HEK293 (cell line): Measurements from ENCODE around the gene MAPKAPK3.

Experiments
- CTCF ChIA-PET: fragments of 350-600 bp; formaldehyde crosslinking; extraction: SDS; loops from one replicate; lab custom pipeline; 2021; ENCODE audit warnings: antibody characterized with exemption; lab: Yijun Ruan, JAX
- POLR2A ChIA-PET: fragments of 300-600 bp; formaldehyde crosslinking; extraction: SDS; loops from one replicate; lab custom pipeline; 2020; ENCODE audit warnings: antibody characterized with exemption, inconsistent platforms; lab: Yijun Ruan, JAX
- H3K27ac ChIP-seq: fragments of 200-500 bp; sonication (Bioruptor generic); 2 replicates; pipeline ENCODE4 v1.5.1; 2014; ENCODE audit warnings: low read depth, low read length, control low read depth, inconsistent platforms; ENCODE audit errors: extremely low read depth
- H3K36me3 ChIP-seq, 2 experiments: fragments of 200-500 bp in 1 of 2; sonication (Bioruptor generic) in 1 of 2; 1 replicate in 1 of 2; 2 replicates in 1 of 2; pipeline ENCODE4 v1.5.1; 2014 to 2017; ENCODE audit warnings: inconsistent platforms in 2 of 2, low read length in 2 of 2; ENCODE audit not compliant: control insufficient read depth in 2 of 2, insufficient read depth in 1 of 2
- H3K4me1 ChIP-seq: fragments of 200-500 bp; sonication (Bioruptor generic); 2 replicates; pipeline ENCODE4 v1.5.1; 2014; ENCODE audit warnings: mild to moderate bottlenecking, low read length, inconsistent platforms; ENCODE audit not compliant: control insufficient read depth, insufficient read depth
- H3K4me3 ChIP-seq: 2 replicates; pipeline ENCODE4 v1.5.1; 2011; ENCODE audit warnings: low read depth, mild to moderate bottlenecking, control low read depth, low read length, moderate library complexity
- H3K9me3 ChIP-seq: fragments of 200-500 bp; sonication (Bioruptor generic); 2 replicates; pipeline ENCODE4 v1.5.1; 2014; ENCODE audit warnings: low read depth, low read length, inconsistent platforms; ENCODE audit not compliant: control insufficient read depth, insufficient read depth
- HOXD13 ChIP-seq: sonication (generic); formaldehyde crosslinking; IDR thresholded peaks from 2 replicates; pipeline ENCODE4 v1.8.0; 2022; ENCODE audit warnings: missing genetic modification reagents, borderline replicate concordance
- MYNN ChIP-seq: fragments of 450-650 bp; formaldehyde crosslinking; IDR thresholded peaks from 2 replicates; pipeline ENCODE4 v1.5.1; 2016; ENCODE audit warnings: missing biosample characterization, missing genetic modification characterization, borderline replicate concordance
- PRDM1 ChIP-seq: fragments of 450-650 bp; formaldehyde crosslinking; IDR thresholded peaks from 2 replicates; pipeline ENCODE4; 2016; ENCODE audit warnings: missing biosample characterization, missing genetic modification characterization
- TRIM28 ChIP-seq: IDR thresholded peaks from 2 replicates; pipeline ENCODE4 v1.6.1; 2011; ENCODE audit warnings: low read length, control low read depth, borderline replicate concordance
- WT1 ChIP-seq: fragments of 450-650 bp; formaldehyde crosslinking; IDR thresholded peaks from 2 replicates; pipeline ENCODE4 v1.5.1; 2016; ENCODE audit warnings: missing biosample characterization, missing genetic modification characterization
- YY1 ChIP-seq: fragments of 450-650 bp; formaldehyde crosslinking; IDR thresholded peaks from 2 replicates; pipeline ENCODE4 v1.5.1; 2018; ENCODE audit warnings: missing biosample characterization, missing genetic modification characterization
- ZBTB44 ChIP-seq: fragments of 450-650 bp; IDR thresholded peaks from 2 replicates; pipeline ENCODE4 v1.5.1; 2018; ENCODE audit warnings: missing biosample characterization, mild to moderate bottlenecking, missing genetic modification characterization
- ZBTB48 ChIP-seq: fragments of 450-650 bp; formaldehyde crosslinking; IDR thresholded peaks from 2 replicates; pipeline ENCODE4 v1.5.1; 2016; ENCODE audit warnings: missing biosample characterization, missing genetic modification characterization
- ZNF121 ChIP-seq: fragments of 450-650 bp; formaldehyde crosslinking; IDR thresholded peaks from 2 replicates; pipeline ENCODE4 v1.5.1; 2016; ENCODE audit warnings: missing biosample characterization, missing genetic modification characterization
- ZNF140 ChIP-seq: fragments of 450-650 bp; formaldehyde crosslinking; IDR thresholded peaks from 2 replicates; pipeline ENCODE4 v1.5.1; 2016; ENCODE audit warnings: missing biosample characterization, missing genetic modification characterization
- ZNF169 ChIP-seq: fragments of 450-650 bp; formaldehyde crosslinking; IDR thresholded peaks from 2 replicates; pipeline ENCODE4 v1.5.1; 2016; ENCODE audit warnings: missing biosample characterization, missing genetic modification characterization
- ZNF223 ChIP-seq: fragments of 450-650 bp; formaldehyde crosslinking; IDR thresholded peaks from 2 replicates; pipeline ENCODE4 v1.5.1; 2016; ENCODE audit warnings: missing biosample characterization, missing genetic modification characterization
- ZNF26 ChIP-seq: fragments of 450-650 bp; formaldehyde crosslinking; IDR thresholded peaks from 2 replicates; pipeline ENCODE4 v1.5.1; 2016; ENCODE audit warnings: missing biosample characterization, missing genetic modification characterization
- ZNF280C ChIP-seq: fragments of 450-650 bp; formaldehyde crosslinking; IDR thresholded peaks from 2 replicates; pipeline ENCODE4 v1.5.1; 2016; ENCODE audit warnings: missing biosample characterization, missing genetic modification characterization
- ZNF366 ChIP-seq: fragments of 450-650 bp; formaldehyde crosslinking; conservative IDR thresholded peaks from 2 replicates; pipeline ENCODE4 v1.5.1; 2016; ENCODE audit warnings: missing biosample characterization, missing genetic modification characterization
- ZNF394 ChIP-seq: fragments of 450-650 bp; formaldehyde crosslinking; IDR thresholded peaks from 2 replicates; pipeline ENCODE4 v1.5.1; 2016; ENCODE audit warnings: missing biosample characterization, missing genetic modification characterization, mild to moderate bottlenecking, moderate library complexity, borderline replicate concordance
- ZNF530 ChIP-seq: fragments of 450-650 bp; formaldehyde crosslinking; IDR thresholded peaks from 2 replicates; pipeline ENCODE4 v1.5.1; 2016; ENCODE audit warnings: low read depth, missing biosample characterization, missing genetic modification characterization
- ZNF544 ChIP-seq: fragments of 450-650 bp; formaldehyde crosslinking; IDR thresholded peaks from 2 replicates; pipeline ENCODE4 v1.5.0; 2017; ENCODE audit warnings: missing biosample characterization, missing genetic modification characterization
- ZNF561 ChIP-seq: fragments of 450-650 bp; IDR thresholded peaks from 2 replicates; pipeline ENCODE4 v1.5.1; 2018; ENCODE audit warnings: missing biosample characterization, missing genetic modification characterization, borderline replicate concordance
- ZNF571 ChIP-seq: fragments of 450-650 bp; formaldehyde crosslinking; IDR thresholded peaks from 2 replicates; pipeline ENCODE4 v1.5.0; 2017; ENCODE audit warnings: missing biosample characterization, missing genetic modification characterization
- ZNF626 ChIP-seq: fragments of 450-650 bp; sonication (Bioruptor Pico); formaldehyde crosslinking; IDR thresholded peaks from 2 replicates; pipeline ENCODE4 v1.5.1; 2018; ENCODE audit warnings: missing biosample characterization, missing genetic modification characterization, inconsistent platforms
- ZNF658 ChIP-seq: fragments of 450-650 bp; formaldehyde crosslinking; IDR thresholded peaks from 2 replicates; pipeline ENCODE4; 2016; ENCODE audit warnings: missing biosample characterization, missing genetic modification characterization
- ZNF660 ChIP-seq: fragments of 450-650 bp; IDR thresholded peaks from 2 replicates; pipeline ENCODE4 v1.5.1; 2018; ENCODE audit warnings: missing biosample characterization, mild to moderate bottlenecking, missing genetic modification characterization
- ZNF792 ChIP-seq: fragments of 450-650 bp; formaldehyde crosslinking; IDR thresholded peaks from 2 replicates; pipeline ENCODE4 v1.5.1; 2016; ENCODE audit warnings: missing biosample characterization, missing genetic modification characterization
- ZNF843 ChIP-seq: fragments of 450-650 bp; formaldehyde crosslinking; IDR thresholded peaks from 2 replicates; pipeline ENCODE4 v1.5.1; 2016; ENCODE audit warnings: missing biosample characterization, missing genetic modification characterization
- ZSCAN18 ChIP-seq: fragments of 450-650 bp; formaldehyde crosslinking; IDR thresholded peaks from 2 replicates; pipeline ENCODE4 v1.5.1; 2016; ENCODE audit warnings: missing biosample characterization, missing genetic modification characterization
- ZSCAN30 ChIP-seq: fragments of 450-650 bp; IDR thresholded peaks from 2 replicates; pipeline ENCODE4 v1.5.1; 2018; ENCODE audit warnings: missing biosample characterization, mild to moderate bottlenecking, missing genetic modification characterization, moderate library complexity
- ZXDB ChIP-seq: fragments of 450-650 bp; formaldehyde crosslinking; IDR thresholded peaks from 2 replicates; pipeline ENCODE4 v1.5.1; 2016; ENCODE audit warnings: missing biosample characterization, missing genetic modification characterization

MAPKAPK3 gene

GRCh38 chr3:50609071-50609762 lies 7.7 kb upstream of the MAPKAPK3 start:
- no peak overlapping the region for H3K4me3 ChIP-seq
- ChIA-PET CTCF (interaction anchor here (0.6 to 2.0 kb wide), 2 partner anchors 38 to 431 kb away, joined by 3 to 16 read pairs; no protein-coding TSS in a partner anchor), POLR2A (no interaction called here)
- no peaks in the 10 kb centered on the region for H3K9me3 ChIP-seq
- 0 out of 2 replicates have a peak, but pooled peaks cover 2% of the 10 kb centered on the region for H3K4me1 ChIP-seq
- H3K36me3 ChIP-seq = peaks cover 0 to 3% of the 10 kb centered on the region in 2 experiments; a peak in 1 of 3 replicates
- H3K27ac ChIP-seq = no peak overlapping the region
- TF ChIP-seq ZBTB48 (tag by site-specific recombination) (no peak), PRDM1 (tag by site-specific recombination) (no peak), ZNF792 (tag by site-specific recombination) (no peak), ZNF223 (no peak), ZNF544 (tag by site-specific recombination) (no peak), HOXD13 (no peak), ZNF366 (tag by site-specific recombination) (no peak), ZNF169 (tag by site-specific recombination) (no peak), ZNF26 (no peak), ZNF280C (tag by site-specific recombination) (no peak), ZNF394 (no peak), ZNF660 (tag by site-specific recombination) (no peak), ZNF140 (tag by site-specific recombination) (no peak), ZNF121 (no peak), ZNF530 (no peak), ZXDB (no peak), ZSCAN18 (tag by site-specific recombination) (no peak), ZNF658 (tag by site-specific recombination) (no peak), ZBTB44 (no peak)

- no peak overlapping the region for H3K4me3 ChIP-seq
- CTCF ChIA-PET = interaction anchor here (0.6 to 2.0 kb wide), 4 partner anchors 15 to 780 kb away, joined by 3 to 16 read pairs (median 3); no protein-coding TSS in a partner anchor
- POLR2A ChIA-PET = no interaction called here
- H3K27ac ChIP-seq = no peak overlapping the region
- TF ChIP-seq ZSCAN30 (tag by site-specific recombination) = no peak
- TF ChIP-seq ZNF571 (tag by site-specific recombination) = no peak
- no peak for TF ChIP-seq YY1 (tag by site-specific recombination)
- TF ChIP-seq ZNF626 = no peak
- no peak for TF ChIP-seq MYNN (tag by site-specific recombination)
- TF ChIP-seq WT1 (tag by site-specific recombination) = no peak
- no peak for TF ChIP-seq ZNF843 (tag by site-specific recombination)
- no peak for TF ChIP-seq TRIM28
- TF ChIP-seq ZNF561 (tag by site-specific recombination) = no peak
- no peaks in the 10 kb centered on the region for H3K9me3 ChIP-seq
- H3K4me1 ChIP-seq = 0 out of 2 replicates have a peak, but pooled peaks cover 2% of the 10 kb centered on the region
- peaks cover 0 to 3% of the 10 kb centered on the region in 2 experiments; a peak in 1 of 3 replicates for H3K36me3 ChIP-seq
These were observed 7.2 kb upstream of the MAPKAPK3 start for GRCh38 chr3:50609763-50610085.
